Kidney (tissue), 14 donors: ENCODE data around the gene UBAC1. TPM values are rescaled to one million over a fixed set of nuclear protein-coding genes. Genes with fewer than 3 reads are reported as not detected.
A peak's percentile ranks its signal among the peaks of the same experiment; 100 is the strongest.

Experiments
- DNase-seq, 5 donors: peaks; one replicate each; pipeline ENCODE4 v3.0.0-alpha.2; 2013 to 2020
- FAIRE-seq: peaks from 2 replicates; lab custom pipeline; 2012; peaks lifted over from hg19 to GRCh38; lab: Jason Lieb, UNC
- H3K27ac ChIP-seq, 2 donors: one replicate each; pipeline ENCODE4 v1.7.0; 2013; ENCODE audit warnings: low read depth in 2 of 2, low read length in 2 of 2, inconsistent platforms in 1 of 2
- H3K27me3 ChIP-seq: one replicate; pipeline ENCODE4 v1.7.1; 2013; ENCODE audit warnings: low read length, inconsistent platforms; ENCODE audit not compliant: control insufficient read depth, insufficient read depth
- H3K36me3 ChIP-seq, 3 donors: one replicate each; pipeline versions ENCODE4 v1.7.0 to v1.7.1; 2013; ENCODE audit warnings: low read length in 3 of 3, control low read depth in 1 of 3, inconsistent platforms in 1 of 3; ENCODE audit not compliant: insufficient read depth in 3 of 3, control insufficient read depth in 2 of 3
- H3K4me1 ChIP-seq, 3 donors: one replicate each; pipeline versions ENCODE4 v1.7.0 to v1.7.1; 2013; ENCODE audit warnings: low read length in 3 of 3, inconsistent platforms in 1 of 3, low read depth in 1 of 3; ENCODE audit not compliant: control insufficient read depth in 2 of 3, insufficient read depth in 2 of 3
- H3K4me3 ChIP-seq, 3 donors: one replicate each; pipeline versions ENCODE4 v1.7.0 to v1.8.1; 2013; ENCODE audit warnings: low read length in 3 of 3, control low read depth in 1 of 3, inconsistent platforms in 1 of 3
- H3K9ac ChIP-seq, 3 donors: one replicate each; pipeline versions ENCODE4 v1.7.0 to v1.7.1; 2013; ENCODE audit warnings: low read length in 3 of 3, control low read depth in 1 of 3, inconsistent platforms in 1 of 3
- H3K9me3 ChIP-seq, 3 donors: one replicate each; pipeline versions ENCODE4 v1.7.0 to v1.7.1; 2013; ENCODE audit warnings: low read length in 3 of 3, control low read depth in 1 of 3, inconsistent platforms in 1 of 3; ENCODE audit not compliant: control insufficient read depth in 2 of 3, insufficient read depth in 1 of 3
- CTCF ChIP-seq: IDR thresholded peaks from 3 replicates; pipeline ENCODE4 v1.5.1; 2012; ENCODE audit warnings: mild to moderate bottlenecking, moderate library complexity, borderline replicate concordance; ENCODE audit not compliant: insufficient read depth; ENCODE audit errors: extremely low read depth
- intact Hi-C: fragments of 100-400 bp; cut with DNase I; formaldehyde crosslinking; loops from one replicate; pipeline ENCODE4 v1.11.1; 2022
- polyA plus RNA-seq: library from polyadenylated mRNA; stranded (reverse); fragments of 350-450 nt; fragmentation: Illumina TruSeq; extraction: RNeasy Lipid Tissue Mini Kit (QIAGEN cat#74804); gene quantifications from one replicate; pipeline ENCODE4 v1.2.3, GENCODE V29; 2014; ENCODE audit warnings: low read depth, low replicate concordance; ENCODE audit not compliant: insufficient read depth
- total RNA-seq: library from RNA; stranded (reverse); fragmentation: NEBNext Ultra II Directional; extraction: Animal tissue kit (Norgen Biotek cat#: 25700); gene quantifications from one replicate; pipeline ENCODE4 v1.2.1, GENCODE V29; 2021
- donor health status: control.
- donor health status: control.
- donor health status: control.
- donor health status: control.
- donor health status: control.
- donor health status: DM: yes; HTN: yes; CAD: no.
- donor health status: Normal renal cell carcinoma (clear cell type).

UBAC1 gene
- total and polyA plus RNA-seq, 2 donors from 2014 or later = 40.2 to 52.6 TPM

- Histone ChIP-seq H3K4me1 (peaks cover 0 to 18% (median 6%) of the 10 kb centered on the region in 3 donors), H3K27ac (peak overlapping the region; percentile 80 to 92), H3K9me3 (no peaks in the 10 kb centered on the region), H3K27me3 (no peaks in the 10 kb centered on the region), H3K9ac (no peak overlapping the region), H3K4me3 (no peak overlapping the region), H3K36me3 (no peaks in the 10 kb centered on the region)
- intact Hi-C loops = no loop called here
- FAIRE-seq = no peak
- TF ChIP-seq CTCF = no peak
- DNase-seq = peak in 1 of 5 donors; percentile 69
Observed at GRCh38 chr9:135970128-135970815, 9.1 kb upstream of the UBAC1 start.

GRCh38 chr9:135969064-135969683, 8.0 kb upstream of the UBAC1 start:
- TF ChIP-seq CTCF = no peak
- no peak overlapping the region for H3K4me3 ChIP-seq
- no peaks in the 10 kb centered on the region for H3K27me3 ChIP-seq
- H3K9ac ChIP-seq = peak overlapping the region in 1 of 3 donors; percentile 15
- H3K4me1 ChIP-seq = peaks cover 0 to 18% (median 6%) of the 10 kb centered on the region in 3 donors
- DNase-seq (peak in 4 of 5 donors; percentile 34 to 82 (median 63)), FAIRE-seq (no peak)
- H3K9me3 ChIP-seq = no peaks in the 10 kb centered on the region
- H3K27ac ChIP-seq = peak overlapping the region; percentile 80 to 92
- no peaks in the 10 kb centered on the region for H3K36me3 ChIP-seq
- intact Hi-C loops = loop anchor here (5.0 kb wide), 1 partner anchor 153 kb away; no protein-coding TSS in a partner anchor

GRCh38 chr9:135968601-135969000, 7.4 kb upstream of the UBAC1 start:
- H3K27ac ChIP-seq = peak overlapping the region; percentile 63 to 80

More at GRCh38 chr9:135968601-135969000, 7.4 kb upstream of the UBAC1 start:
- no peaks in the 10 kb centered on the region for H3K36me3 ChIP-seq
- intact Hi-C loops = loop anchor here (5.0 kb wide), 1 partner anchor 154 kb away; no protein-coding TSS in a partner anchor
- H3K9ac ChIP-seq = no peak overlapping the region
- DNase-seq (peak in 1 of 5 donors; percentile 81), FAIRE-seq (no peak)
- no peaks in the 10 kb centered on the region for H3K27me3 ChIP-seq
- no peaks in the 10 kb centered on the region for H3K9me3 ChIP-seq
- no peak overlapping the region for H3K4me3 ChIP-seq
- H3K4me1 ChIP-seq = peaks cover 0 to 18% (median 6%) of the 10 kb centered on the region in 3 donors
- no peak for TF ChIP-seq CTCF
